ENCODE results near the gene PLA2G2F.

PLA2G2F gene

DNA sequence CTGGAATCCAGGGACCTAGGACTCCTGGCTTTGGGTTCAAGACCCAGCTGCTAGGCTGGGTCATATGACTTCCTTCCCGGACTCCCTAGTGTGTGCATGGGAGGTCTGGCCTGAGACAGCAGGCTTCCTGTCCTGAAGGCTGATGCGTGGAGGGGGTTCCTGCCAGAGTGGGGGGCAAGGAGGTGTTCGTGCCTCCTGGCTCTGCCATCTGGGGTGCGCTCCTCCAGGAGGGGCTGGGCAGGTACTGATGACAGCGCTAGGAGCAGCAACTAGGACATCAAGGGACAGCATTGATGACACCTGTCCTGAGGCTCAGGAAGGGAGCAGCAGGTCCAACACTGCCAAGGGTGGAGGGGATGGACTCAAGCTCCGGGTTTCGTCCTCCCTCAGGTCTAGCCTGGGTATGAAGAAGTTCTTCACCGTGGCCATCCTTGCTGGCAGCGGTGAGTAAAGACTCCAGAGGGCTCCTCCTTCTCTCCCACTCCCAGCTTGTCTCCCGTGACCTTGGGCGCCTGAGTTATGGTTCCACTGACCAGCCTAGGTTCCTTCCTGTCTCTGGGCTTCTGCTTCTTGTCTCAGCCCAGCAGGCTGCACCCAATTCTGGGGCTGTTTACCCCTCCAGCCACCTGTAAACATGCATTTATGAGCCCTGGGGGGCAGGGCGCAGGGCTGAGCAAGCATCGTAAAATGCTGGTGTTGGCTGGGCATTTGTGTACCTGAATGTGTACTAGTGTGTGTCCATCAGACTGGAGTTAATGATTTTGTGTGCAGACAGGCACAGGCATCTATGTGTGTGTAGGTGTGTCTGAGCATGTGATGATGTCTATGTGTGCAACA is 871 bp downstream of the PLA2G2F start:
- no peak for DNase-seq (ENCODE audit: low read depth in 1 of 2, low spot score in 1 of 2)
- Histone ChIP-seq H3K27me3 (ENCODE audit: insufficient read depth, poor library complexity, severe bottlenecking) (no peaks in the 10 kb centered on the region), H3K4me3 (replicated peaks; ENCODE audit: insufficient read depth, low read length) (no peak overlapping the region), H3K27ac (replicated peaks) (no peak overlapping the region)
- no peak for TF ChIP-seq POLR2AphosphoS5 (IDR thresholded peaks at IDR 0.05; ENCODE audit: low read depth)
- no peak for TF ChIP-seq GABPA (IDR thresholded peaks at IDR 0.05; ENCODE audit: low read depth)
- TF ChIP-seq, protein P1, sequence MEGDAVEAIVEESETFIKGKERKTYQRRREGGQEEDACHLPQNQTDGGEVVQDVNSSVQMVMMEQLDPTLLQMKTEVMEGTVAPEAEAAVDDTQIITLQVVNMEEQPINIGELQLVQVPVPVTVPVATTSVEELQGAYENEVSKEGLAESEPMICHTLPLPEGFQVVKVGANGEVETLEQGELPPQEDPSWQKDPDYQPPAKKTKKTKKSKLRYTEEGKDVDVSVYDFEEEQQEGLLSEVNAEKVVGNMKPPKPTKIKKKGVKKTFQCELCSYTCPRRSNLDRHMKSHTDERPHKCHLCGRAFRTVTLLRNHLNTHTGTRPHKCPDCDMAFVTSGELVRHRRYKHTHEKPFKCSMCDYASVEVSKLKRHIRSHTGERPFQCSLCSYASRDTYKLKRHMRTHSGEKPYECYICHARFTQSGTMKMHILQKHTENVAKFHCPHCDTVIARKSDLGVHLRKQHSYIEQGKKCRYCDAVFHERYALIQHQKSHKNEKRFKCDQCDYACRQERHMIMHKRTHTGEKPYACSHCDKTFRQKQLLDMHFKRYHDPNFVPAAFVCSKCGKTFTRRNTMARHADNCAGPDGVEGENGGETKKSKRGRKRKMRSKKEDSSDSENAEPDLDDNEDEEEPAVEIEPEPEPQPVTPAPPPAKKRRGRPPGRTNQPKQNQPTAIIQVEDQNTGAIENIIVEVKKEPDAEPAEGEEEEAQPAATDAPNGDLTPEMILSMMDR (IDR thresholded peaks at IDR 0.05; ENCODE audit: insufficient read depth, low read length), result no peak
- TF ChIP-seq, protein P2, sequence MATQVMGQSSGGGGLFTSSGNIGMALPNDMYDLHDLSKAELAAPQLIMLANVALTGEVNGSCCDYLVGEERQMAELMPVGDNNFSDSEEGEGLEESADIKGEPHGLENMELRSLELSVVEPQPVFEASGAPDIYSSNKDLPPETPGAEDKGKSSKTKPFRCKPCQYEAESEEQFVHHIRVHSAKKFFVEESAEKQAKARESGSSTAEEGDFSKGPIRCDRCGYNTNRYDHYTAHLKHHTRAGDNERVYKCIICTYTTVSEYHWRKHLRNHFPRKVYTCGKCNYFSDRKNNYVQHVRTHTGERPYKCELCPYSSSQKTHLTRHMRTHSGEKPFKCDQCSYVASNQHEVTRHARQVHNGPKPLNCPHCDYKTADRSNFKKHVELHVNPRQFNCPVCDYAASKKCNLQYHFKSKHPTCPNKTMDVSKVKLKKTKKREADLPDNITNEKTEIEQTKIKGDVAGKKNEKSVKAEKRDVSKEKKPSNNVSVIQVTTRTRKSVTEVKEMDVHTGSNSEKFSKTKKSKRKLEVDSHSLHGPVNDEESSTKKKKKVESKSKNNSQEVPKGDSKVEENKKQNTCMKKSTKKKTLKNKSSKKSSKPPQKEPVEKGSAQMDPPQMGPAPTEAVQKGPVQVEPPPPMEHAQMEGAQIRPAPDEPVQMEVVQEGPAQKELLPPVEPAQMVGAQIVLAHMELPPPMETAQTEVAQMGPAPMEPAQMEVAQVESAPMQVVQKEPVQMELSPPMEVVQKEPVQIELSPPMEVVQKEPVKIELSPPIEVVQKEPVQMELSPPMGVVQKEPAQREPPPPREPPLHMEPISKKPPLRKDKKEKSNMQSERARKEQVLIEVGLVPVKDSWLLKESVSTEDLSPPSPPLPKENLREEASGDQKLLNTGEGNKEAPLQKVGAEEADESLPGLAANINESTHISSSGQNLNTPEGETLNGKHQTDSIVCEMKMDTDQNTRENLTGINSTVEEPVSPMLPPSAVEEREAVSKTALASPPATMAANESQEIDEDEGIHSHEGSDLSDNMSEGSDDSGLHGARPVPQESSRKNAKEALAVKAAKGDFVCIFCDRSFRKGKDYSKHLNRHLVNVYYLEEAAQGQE (IDR thresholded peaks at IDR 0.05; ENCODE audit: insufficient replicate concordance, low read depth), result no peak
- no peak for TF ChIP-seq SPI1 (IDR thresholded peaks at IDR 0.05; ENCODE audit: borderline replicate concordance, low read depth)

DNA sequence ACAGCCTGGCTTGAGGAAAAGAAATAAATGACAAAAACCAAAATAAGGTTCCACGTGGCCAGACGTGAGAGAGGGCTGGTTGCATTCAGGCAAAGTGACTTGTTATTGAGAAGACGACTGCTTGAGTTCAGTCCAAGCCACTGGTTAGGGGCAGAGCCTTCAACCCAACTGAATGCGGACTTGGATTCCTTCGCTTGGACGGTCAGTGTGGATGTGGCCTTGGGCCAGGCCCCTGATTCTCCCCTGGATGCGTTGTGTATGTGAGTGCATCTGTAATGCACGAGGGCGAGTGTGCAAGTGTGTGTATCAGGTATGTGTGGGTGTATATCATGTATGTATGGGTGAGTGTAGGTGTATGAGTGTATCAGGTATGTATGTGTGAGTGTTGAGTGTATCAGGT is 1.9 kb downstream of the PLA2G2F start:
- TF ChIP-seq POLR2AphosphoS5 (IDR thresholded peaks at IDR 0.05; ENCODE audit: low read depth) (no peak), GABPA (IDR thresholded peaks at IDR 0.05; ENCODE audit: low read depth) (no peak), SPI1 (IDR thresholded peaks at IDR 0.05; ENCODE audit: borderline replicate concordance, low read depth) (no peak)
- TF ChIP-seq, protein P2 (IDR thresholded peaks at IDR 0.05; ENCODE audit: insufficient replicate concordance, low read depth), result no peak
- TF ChIP-seq, protein P1 (IDR thresholded peaks at IDR 0.05; ENCODE audit: insufficient read depth, low read length), result no peak
- Histone ChIP-seq H3K27me3 (ENCODE audit: insufficient read depth, poor library complexity, severe bottlenecking) (no peaks in the 10 kb centered on the region), H3K4me3 (replicated peaks; ENCODE audit: insufficient read depth, low read length) (no peak overlapping the region), H3K27ac (replicated peaks) (no peak overlapping the region)
- no peak for DNase-seq (ENCODE audit: low read depth in 1 of 2, low spot score in 1 of 2)

DNA sequence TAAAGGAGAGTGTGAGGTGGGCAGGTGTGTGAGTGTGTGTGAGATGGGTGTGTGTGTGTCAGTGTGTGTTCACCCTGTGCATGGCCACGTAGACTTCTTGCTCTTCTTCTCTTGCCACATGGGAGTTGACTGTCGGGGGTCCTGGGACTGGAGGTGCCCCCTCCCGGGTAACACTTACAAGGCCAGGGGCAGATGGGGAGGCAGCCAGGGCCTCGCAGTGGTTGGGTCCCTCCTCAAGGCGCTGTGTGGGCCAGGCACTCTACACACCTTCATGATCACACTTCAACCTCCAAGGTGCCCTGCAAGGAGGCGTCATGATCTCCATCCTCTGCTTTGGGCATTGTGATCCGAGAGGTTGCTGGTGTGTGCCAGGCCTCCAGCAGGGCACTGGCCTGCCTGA is 2.3 kb downstream of the PLA2G2F start:
- H3K27ac ChIP-seq (replicated peaks), result no peak overlapping the region
- no peaks in the 10 kb centered on the region for H3K27me3 ChIP-seq (ENCODE audit: insufficient read depth, poor library complexity, severe bottlenecking)
- TF ChIP-seq, protein P2 (IDR thresholded peaks at IDR 0.05; ENCODE audit: insufficient replicate concordance, low read depth), result no peak
- TF ChIP-seq, protein P1 (IDR thresholded peaks at IDR 0.05; ENCODE audit: insufficient read depth, low read length), result no peak
- no peak for TF ChIP-seq POLR2AphosphoS5 (IDR thresholded peaks at IDR 0.05; ENCODE audit: low read depth)
- no peak for TF ChIP-seq GABPA (IDR thresholded peaks at IDR 0.05; ENCODE audit: low read depth)
- no peak for TF ChIP-seq SPI1 (IDR thresholded peaks at IDR 0.05; ENCODE audit: borderline replicate concordance, low read depth)
- no peak overlapping the region for H3K4me3 ChIP-seq (replicated peaks; ENCODE audit: insufficient read depth, low read length)
- DNase-seq (ENCODE audit: low read depth in 1 of 2, low spot score in 1 of 2), result no peak

Measured in HL-60 (cell line).